GM23338 (cell line): ENCODE results near the gene LTBR. TPM values are rescaled to one million over a fixed set of nuclear protein-coding genes. Genes with fewer than 3 reads are reported as not detected.

Source experiments
- ATAC-seq: fragments of 200-7000 bp; cut with Tn5 transposase; 3 replicates; pipeline ENCODE4 v1.9.1; 2020
- DNase-seq: peaks from one replicate; pipeline ENCODE4 v3.0.0-alpha.2; 2015; ENCODE audit warnings: low spot score
- H2AFZ ChIP-seq: fragments of 200-600 bp; sonication (generic); 2 replicates; pipeline ENCODE4 v1.8.0; 2016; ENCODE audit warnings: antibody characterized with exemption, mild to moderate bottlenecking, moderate library complexity
- H3F3A ChIP-seq: fragments of 200-600 bp; sonication (generic); replicated peaks from 2 replicates; pipeline ENCODE4 v1.8.0; 2017; ENCODE audit warnings: antibody characterized with exemption, mixed run types, low read depth
- H3K27ac ChIP-seq: fragments of 200-600 bp; sonication (generic); 2 replicates; pipeline ENCODE4 v1.6.1; 2016; ENCODE audit warnings: low read depth
- H3K27me3 ChIP-seq: fragments of 200-600 bp; sonication (generic); 2 replicates; pipeline ENCODE4 v1.8.0; 2016; ENCODE audit warnings: mild to moderate bottlenecking, mixed run types, moderate library complexity; ENCODE audit not compliant: insufficient read depth
- H3K36me3 ChIP-seq: fragments of 200-600 bp; sonication (generic); 2 replicates; pipeline ENCODE4 v1.8.0; 2016; ENCODE audit warnings: mild to moderate bottlenecking; ENCODE audit not compliant: insufficient read depth
- H3K4me1 ChIP-seq: fragments of 200-600 bp; sonication (generic); 2 replicates; pipeline ENCODE4 v1.8.0; 2016; ENCODE audit warnings: mild to moderate bottlenecking, moderate library complexity; ENCODE audit not compliant: insufficient read depth
- H3K4me2 ChIP-seq: fragments of 200-600 bp; sonication (generic); 2 replicates; pipeline ENCODE4 v1.7.1; 2017; ENCODE audit warnings: mixed run types
- H3K4me3 ChIP-seq: fragments of 200-600 bp; sonication (generic); 2 replicates; pipeline ENCODE4 v1.6.1; 2016; ENCODE audit warnings: mixed run types
- H3K79me2 ChIP-seq: fragments of 200-600 bp; sonication (generic); replicated peaks from 2 replicates; pipeline ENCODE4 v1.8.0; 2017; ENCODE audit warnings: mild to moderate bottlenecking; ENCODE audit not compliant: insufficient read depth
- H3K9me2 ChIP-seq: fragments of 200-600 bp; sonication (generic); 2 replicates; pipeline ENCODE4 v1.8.0; 2017; ENCODE audit not compliant: insufficient read depth
- H4K20me1 ChIP-seq: fragments of 200-600 bp; sonication (generic); replicated peaks from 2 replicates; pipeline ENCODE4 v1.8.0; 2017; ENCODE audit warnings: mild to moderate bottlenecking; ENCODE audit not compliant: insufficient read depth
- H3K27ac Mint-ChIP-seq: 2 replicates; pipeline ENCODE4 v1.8.0; 2020; ENCODE audit warnings: inconsistent platforms, mild to moderate bottlenecking, moderate library complexity, mixed read lengths
- H3K27me3 Mint-ChIP-seq: 3 replicates; pipeline ENCODE4 v1.8.0; 2022; ENCODE audit warnings: low read depth, mild to moderate bottlenecking, moderate library complexity, mixed read lengths, inconsistent platforms; ENCODE audit not compliant: insufficient read depth, poor library complexity
- H3K36me3 Mint-ChIP-seq: 3 replicates; pipeline ENCODE4 v1.8.0; 2021; ENCODE audit warnings: low read depth, mild to moderate bottlenecking, inconsistent platforms, moderate library complexity, mixed read lengths
- H3K4me1 Mint-ChIP-seq: 3 replicates; pipeline ENCODE4 v1.8.0; 2020; ENCODE audit warnings: mild to moderate bottlenecking, inconsistent platforms, mixed read lengths
- H3K4me3 Mint-ChIP-seq: 3 replicates; pipeline ENCODE4 v1.8.0; 2021; ENCODE audit warnings: moderate library complexity, mild to moderate bottlenecking, inconsistent platforms, mixed read lengths
- H3K9me3 Mint-ChIP-seq: 3 replicates; pipeline ENCODE4 v1.8.0; 2020; ENCODE audit warnings: moderate library complexity, mild to moderate bottlenecking, inconsistent platforms, mixed read lengths
- CREB1 ChIP-seq: fragments of 250-450 bp; sonication (Bioruptor Pico); IDR thresholded peaks from 2 replicates; pipeline ENCODE4 v1.5.0; 2020; ENCODE audit warnings: low read depth, mild to moderate bottlenecking, moderate library complexity
- CTCF ChIP-seq, 2 experiments: fragments of 200-600 bp in 1 of 2; sonication (generic) in 1 of 2; conservative IDR thresholded peaks; 2 replicates each; pipeline versions ENCODE4 v1.5.1 to v1.6.1; 2016 to 2017; ENCODE audit warnings: antibody characterized with exemption in 2 of 2, low read depth in 2 of 2, mild to moderate bottlenecking in 2 of 2, moderate library complexity in 1 of 2
- ETS1 ChIP-seq: IDR thresholded peaks from 2 replicates; pipeline ENCODE4 v1.6.1; 2016; ENCODE audit warnings: antibody characterized with exemption
- NANOG ChIP-seq: IDR thresholded peaks from 2 replicates; pipeline ENCODE4 v1.6.1; 2016; ENCODE audit warnings: antibody characterized with exemption, borderline replicate concordance
- POLR2AphosphoS5 ChIP-seq: IDR thresholded peaks from 2 replicates; pipeline ENCODE4 v1.6.1; 2016; ENCODE audit warnings: antibody characterized with exemption, low read depth
- STAT1 ChIP-seq: IDR thresholded peaks from one replicate; pipeline ENCODE4 v1.6.1; 2016; ENCODE audit warnings: antibody characterized with exemption; ENCODE audit not compliant: unreplicated experiment
- ZNF114 ChIP-seq: fragments of 250-450 bp; sonication (Bioruptor Pico); IDR thresholded peaks from 2 replicates; pipeline ENCODE4 v1.5.0; 2020; ENCODE audit warnings: mild to moderate bottlenecking, moderate library complexity
- ZNF331 ChIP-seq: fragments of 250-450 bp; sonication (Bioruptor Pico); IDR thresholded peaks from 2 replicates; pipeline ENCODE4 v1.5.0; 2020; ENCODE audit warnings: low read depth, mild to moderate bottlenecking, moderate library complexity
- polyA plus RNA-seq: library from polyadenylated mRNA; unstranded; fragments of >200 nt; fragmentation: Nextera tagmentation; extraction: Ambion mirVana; gene quantifications from 2 replicates; pipeline ENCODE4 v1.2.1, GENCODE V29; 2016
- total RNA-seq: library from RNA; depleted of rRNA; stranded (reverse); fragments of >200 nt; shearing (Covaris generic); gene quantifications from 2 replicates; pipeline ENCODE4 v1.2.3, GENCODE V29; 2014

LTBR gene
- total and polyA plus RNA-seq, 2 experiments from 2014 or later: 6.1 to 6.8 TPM

DNA sequence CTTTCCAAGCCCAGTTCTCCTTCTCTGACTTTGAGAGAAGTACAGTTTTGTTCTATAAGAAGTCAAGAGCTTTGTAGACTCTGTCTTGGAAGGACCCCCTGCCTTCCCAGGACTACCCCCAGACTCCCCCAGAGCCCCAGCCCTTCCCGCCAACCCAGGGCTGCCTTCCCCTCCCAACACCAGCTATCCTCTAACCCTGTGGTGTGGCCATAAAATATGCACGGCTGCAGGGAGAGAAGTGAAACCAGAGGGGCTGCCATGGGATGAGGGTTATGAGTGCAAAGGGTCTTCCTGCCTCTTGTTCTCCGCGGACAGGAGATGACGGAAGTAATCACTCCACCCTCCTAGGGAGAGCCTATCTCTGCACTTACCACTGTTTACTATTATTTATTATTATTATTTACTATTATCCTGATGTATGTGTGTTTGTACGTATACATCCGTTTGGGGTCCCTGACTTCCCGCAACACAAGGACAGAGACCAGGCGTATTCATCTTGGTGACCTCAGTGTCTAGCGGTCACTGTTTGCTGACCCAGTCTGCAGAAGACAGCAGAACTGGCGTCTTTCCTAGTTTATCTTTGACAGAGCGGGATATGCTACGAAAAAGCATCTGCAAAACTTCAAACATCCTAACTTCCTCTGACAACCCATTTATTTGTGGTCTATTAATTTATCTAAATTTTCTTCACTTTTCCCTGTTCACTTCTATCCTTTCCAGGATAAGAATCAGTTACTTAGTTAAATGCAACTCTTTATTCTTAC, 5.1 kb upstream of the LTBR start:
- DNase-seq (no peak), ATAC-seq (no peak)
- H3K4me2 ChIP-seq: no peak overlapping the region
- H4K20me1 ChIP-seq: no peaks in the 10 kb centered on the region
- H3K79me2 ChIP-seq: peaks cover 13% of the 10 kb centered on the region
- H2AFZ ChIP-seq: no peak overlapping the region
- H3K4me1 ChIP-seq: peaks cover 49% of the 10 kb centered on the region
- H3K36me3 ChIP-seq: no peaks in the 10 kb centered on the region; the same call in 1 of the 2 replicates
- no peaks in the 10 kb centered on the region for H3K9me3 Mint-ChIP-seq
- H3F3A ChIP-seq: peaks cover 8% of the 10 kb centered on the region
- 0 out of 2 replicates have a peak overlapping the region, but pooled peaks have one; percentile 17 for H3K27ac Mint-ChIP-seq
- no peaks in the 10 kb centered on the region for H3K36me3 Mint-ChIP-seq
- TF ChIP-seq ETS1 (no peak), CREB1 (CRISPR knock-in tag) (no peak), POLR2AphosphoS5 (no peak), STAT1 (no peak), CTCF (conservative IDR thresholded peaks at IDR 0.05; ENCODE audit: low read depth in 2 of 2) (no peak), ZNF114 (no peak), NANOG (no peak)
- peaks cover 29% of the 10 kb centered on the region for H3K27me3 Mint-ChIP-seq
- peaks cover 61% of the 10 kb centered on the region for H3K4me1 Mint-ChIP-seq
- H3K27ac ChIP-seq: no peak overlapping the region
- H3K9me2 ChIP-seq: no peaks in the 10 kb centered on the region
- peaks cover 16% of the 10 kb centered on the region for H3K27me3 ChIP-seq
- H3K4me3 Mint-ChIP-seq: no peak overlapping the region
- H3K4me3 ChIP-seq: no peak overlapping the region

- no peaks in the 10 kb centered on the region for H3K36me3 Mint-ChIP-seq
- no peak for TF ChIP-seq NANOG
- TF ChIP-seq ZNF331 (CRISPR knock-in tag): no peak
- no peak for TF ChIP-seq POLR2AphosphoS5
- Histone ChIP-seq H3K27me3 (peaks cover 21% of the 10 kb centered on the region), H2AFZ (no peak overlapping the region), H3K4me2 (no peak overlapping the region), H3K4me1 (peaks cover 40% of the 10 kb centered on the region), H3K79me2 (no peaks in the 10 kb centered on the region), H3K27ac (no peak overlapping the region), H4K20me1 (no peaks in the 10 kb centered on the region), H3K36me3 (no peaks in the 10 kb centered on the region; the same call in 1 of the 2 replicates), H3K4me3 (no peak overlapping the region), H3K9me2 (no peaks in the 10 kb centered on the region), H3F3A (peaks cover 2% of the 10 kb centered on the region; the same call in 1 of the 2 replicates)
- no peak for DNase-seq
- H3K9me3 Mint-ChIP-seq: no peaks in the 10 kb centered on the region
- no peak overlapping the region for H3K4me3 Mint-ChIP-seq
- ATAC-seq: no peak
- no peak overlapping the region for H3K27ac Mint-ChIP-seq
- peaks cover 23% of the 10 kb centered on the region for H3K27me3 Mint-ChIP-seq
- H3K4me1 Mint-ChIP-seq: peaks cover 61% of the 10 kb centered on the region
Observed at GRCh38 chr12:6380141-6381121, 3.5 kb upstream of the LTBR start.
